NCI-H82 treated with DMSO at 0.1 percent for 48 hours (cell line): ENCODE measurements around the gene CXCR6.

Source experiments
- DNase-seq: peaks from one replicate; lab custom pipeline; 2025; ENCODE audit not compliant: unreplicated experiment; lab: John Stamatoyannopoulos, UW

Gene CXCR6

GRCh38 chr3:45943207-45943846, at the start of gene CXCR6:
Gene CXCR6, plus strand, starts transcription at chr3:45943464. Its CDS starts 3,018 bp downstream, at chr3:45946482.
- DNase-seq: no peak

- no peak for DNase-seq
These were observed 49.2 kb upstream of the CXCR6 start for GRCh38 chr3:45894015-45894414.

GRCh38 chr3:45895686-45896468, 47.4 kb upstream of the CXCR6 start:
- no peak for DNase-seq

- no peak for DNase-seq
These were observed 46.3 kb upstream of the CXCR6 start for GRCh38 chr3:45896956-45897355.

- no peak for DNase-seq
These were observed 38.3 kb upstream of the CXCR6 start for GRCh38 chr3:45904931-45905330.

- DNase-seq: no peak
These were observed 37.5 kb upstream of the CXCR6 start for GRCh38 chr3:45905755-45906154.

GRCh38 chr3:45906681-45907407, 36.4 kb upstream of the CXCR6 start:
- DNase-seq: no peak

- no peak for DNase-seq
These were observed 35.2 kb upstream of the CXCR6 start for GRCh38 chr3:45907769-45908705.

GRCh38 chr3:45908761-45909160, 34.5 kb upstream of the CXCR6 start:
- DNase-seq: no peak

GRCh38 chr3:45909542-45909941, 33.7 kb upstream of the CXCR6 start:
- no peak for DNase-seq

GRCh38 chr3:45910892-45911291, 32.4 kb upstream of the CXCR6 start:
- DNase-seq: no peak

- DNase-seq: no peak
These were observed 31.6 kb upstream of the CXCR6 start for GRCh38 chr3:45911511-45912226.

- DNase-seq: no peak
These were observed 30.8 kb upstream of the CXCR6 start for GRCh38 chr3:45912435-45912834.

GRCh38 chr3:45914362-45915058, 28.8 kb upstream of the CXCR6 start:
- no peak for DNase-seq

- no peak for DNase-seq
These were observed 28.2 kb upstream of the CXCR6 start for GRCh38 chr3:45915059-45915439.

- no peak for DNase-seq
These were observed 27.6 kb upstream of the CXCR6 start for GRCh38 chr3:45915518-45916231.

- DNase-seq: no peak
These were observed 25.9 kb upstream of the CXCR6 start for GRCh38 chr3:45917146-45917898.
